Stimulated activated CD8-positive, alpha-beta memory T cell treated with anti-CD3 and anti-CD28 coated beads, Interleukin-4, amount 100 ng/mL, for 24 hours (primary cell): ENCODE measurements around the gene ADCY1.

ENCODE experiments used
- DNase-seq: peaks from one replicate; pipeline ENCODE4 v3.0.0-alpha.2; 2020; ENCODE audit warnings: low read depth

Gene ADCY1

DNA sequence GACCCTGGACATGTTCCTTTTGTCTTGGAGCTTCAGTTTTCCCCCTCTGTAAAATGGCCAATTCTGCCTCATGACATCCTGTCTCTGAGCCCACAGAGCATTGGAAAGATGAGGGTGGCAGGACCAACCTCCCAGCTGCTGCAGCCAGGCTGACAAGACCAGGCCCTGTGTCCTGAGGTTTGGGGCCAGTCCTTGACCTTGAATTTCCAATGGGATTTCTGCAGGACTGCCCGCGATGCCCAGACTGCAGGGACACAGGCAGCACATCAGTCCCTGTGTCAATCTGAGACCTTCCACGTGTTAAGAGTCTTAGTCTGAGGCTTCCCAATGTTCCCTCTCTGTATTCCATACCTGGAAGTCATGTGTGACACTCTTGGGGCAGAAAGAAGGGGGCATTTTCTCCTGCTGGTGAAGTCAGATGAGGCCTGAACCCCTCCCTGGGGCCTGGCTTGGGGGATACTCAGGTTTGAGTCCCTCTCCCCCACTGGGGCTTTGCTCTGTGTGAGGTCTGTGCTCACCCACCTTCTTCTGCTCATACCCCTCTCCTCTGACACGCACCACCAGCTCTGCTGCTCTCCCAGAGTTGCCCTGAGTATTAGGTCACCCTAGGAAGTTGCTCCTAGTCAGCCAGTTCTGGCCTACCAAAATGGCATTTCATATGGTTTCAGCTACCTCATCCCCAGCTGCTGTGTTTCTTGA, 79.2 kb downstream of the ADCY1 start:
- no peak for DNase-seq

DNA sequence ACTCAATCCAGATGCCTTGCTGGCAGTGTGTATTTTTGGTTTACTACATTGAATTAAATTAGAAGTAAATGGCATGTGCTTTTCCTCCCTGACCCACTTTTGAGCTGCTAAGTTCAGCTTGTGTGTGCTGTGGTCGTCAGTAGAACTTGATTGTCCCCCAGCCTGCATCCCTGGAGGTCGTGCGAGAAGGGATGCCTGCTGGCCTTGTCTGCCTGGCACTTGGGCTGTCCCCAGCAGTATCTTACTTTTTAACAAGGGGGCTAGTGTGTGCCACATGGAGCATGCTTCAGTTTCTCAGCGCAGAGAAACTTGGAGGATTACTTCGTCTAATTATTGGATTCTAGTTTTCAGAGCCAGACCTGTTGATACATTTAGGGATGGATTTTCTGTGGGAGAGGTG, 80.2 kb downstream of the ADCY1 start:
- DNase-seq: no peak

DNA sequence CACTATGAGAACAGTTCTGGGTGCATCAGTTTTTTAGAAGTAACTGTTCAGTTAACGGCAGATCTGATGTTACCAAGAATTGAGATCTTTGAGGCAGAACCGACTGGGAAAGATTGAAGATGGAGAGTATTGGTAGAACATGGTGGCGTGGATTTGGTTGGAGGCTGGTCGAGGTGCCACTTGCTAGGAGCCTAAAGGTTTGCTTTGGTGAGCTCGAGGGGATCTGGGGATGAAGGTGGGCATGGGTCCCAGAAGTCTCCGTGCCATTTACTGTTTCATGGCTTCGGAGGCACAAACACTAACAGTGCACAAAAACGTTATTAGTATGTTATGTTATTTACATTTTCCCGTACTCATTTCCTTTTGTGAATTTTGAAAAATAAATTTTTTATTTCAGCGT, 81.4 kb downstream of the ADCY1 start:
- DNase-seq: no peak

DNA sequence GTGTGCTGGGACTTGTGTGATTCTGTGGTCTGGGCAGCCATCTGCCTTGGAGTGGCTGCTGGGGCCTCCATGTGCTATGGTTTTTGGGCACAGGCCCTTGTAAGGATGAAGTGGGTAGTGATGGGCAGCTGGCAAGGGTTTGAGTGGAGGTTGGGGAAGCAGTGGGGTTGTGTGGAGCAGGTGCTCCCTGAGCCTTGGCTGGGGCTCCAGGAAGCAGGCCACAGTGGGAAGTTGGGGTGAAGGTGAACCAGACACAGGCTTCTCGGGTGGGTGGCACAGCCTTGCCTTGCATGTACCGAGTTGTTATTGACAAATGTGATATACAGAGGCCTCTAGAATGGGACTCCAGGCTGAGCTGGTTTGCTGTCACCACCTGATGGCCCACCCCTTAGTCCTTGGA, 82.3 kb downstream of the ADCY1 start:
- no peak for DNase-seq

DNA sequence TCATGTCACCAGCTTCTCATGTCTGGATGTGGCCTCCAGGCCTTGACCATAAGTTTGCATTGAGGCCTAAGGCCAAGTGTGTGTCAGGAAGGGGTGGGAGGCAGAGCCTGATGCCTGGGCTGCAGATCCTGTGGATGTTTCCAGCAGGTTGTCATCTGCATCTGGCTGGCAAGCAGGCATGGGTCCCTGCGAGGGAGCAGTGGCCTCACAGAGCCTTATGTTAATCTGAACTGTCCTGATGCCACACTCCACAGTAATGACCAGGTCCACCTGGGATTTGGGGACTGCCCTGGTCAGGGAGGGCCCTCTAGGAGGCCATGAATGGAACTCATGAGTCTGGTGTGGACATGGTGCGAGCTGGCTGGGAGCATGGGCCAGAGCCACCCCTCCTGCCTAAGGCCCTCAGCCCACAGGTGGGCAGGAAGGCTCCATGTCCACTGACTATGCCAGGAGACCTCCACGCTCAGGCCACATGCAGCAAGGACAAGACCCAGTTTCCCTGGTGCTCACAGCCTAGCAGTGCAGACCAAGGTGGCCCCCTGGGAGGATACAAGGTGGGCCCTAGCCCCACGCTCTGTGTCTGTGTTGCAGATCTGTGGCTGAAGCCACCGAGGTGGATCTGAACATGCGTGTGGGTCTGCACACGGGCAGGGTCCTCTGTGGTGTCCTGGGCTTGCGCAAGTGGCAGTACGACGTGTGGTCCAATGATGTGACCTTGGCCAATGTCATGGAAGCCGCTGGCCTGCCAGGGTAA, 83.1 kb downstream of the ADCY1 start:
- DNase-seq: no peak

DNA sequence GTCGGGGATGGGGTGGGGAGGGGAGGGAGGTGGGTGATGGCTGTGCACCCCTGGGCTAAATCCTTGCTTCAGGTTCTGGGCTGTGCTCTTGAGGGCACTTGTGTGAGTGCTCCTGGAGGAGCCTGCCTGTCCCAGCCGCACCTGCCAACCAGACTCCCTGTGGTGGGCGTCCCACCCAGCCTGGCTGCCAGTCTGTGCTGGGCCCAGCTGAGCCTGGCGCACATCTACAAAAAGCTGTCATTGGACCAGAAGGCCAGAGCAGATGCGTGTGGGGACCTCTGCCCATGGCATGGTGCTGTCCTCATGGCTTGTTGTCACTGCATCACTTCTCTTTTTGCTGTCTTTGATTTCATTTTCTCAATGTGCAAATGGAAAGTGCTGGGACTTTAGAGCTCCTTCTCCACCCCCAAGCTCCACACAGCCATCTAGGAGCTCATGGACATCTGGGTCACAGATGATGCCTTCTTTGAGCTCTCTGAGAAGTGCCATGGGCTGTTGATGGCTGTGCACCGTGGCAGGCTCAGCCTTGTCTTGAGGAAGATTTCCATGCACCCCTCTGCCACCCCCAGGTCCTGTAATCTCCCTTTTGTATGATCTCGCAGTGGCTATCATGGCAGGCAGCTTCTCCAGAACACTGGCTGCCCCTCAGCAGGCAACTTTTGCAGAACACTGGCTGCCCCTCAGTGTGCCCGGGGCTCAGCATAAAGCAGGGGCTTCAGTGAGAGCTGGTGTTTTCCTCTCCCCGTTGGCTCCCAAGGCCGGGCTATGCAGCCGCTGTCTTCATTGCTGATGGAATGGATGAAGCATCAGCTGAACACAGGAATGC, 83.9 kb downstream of the ADCY1 start:
- no peak for DNase-seq

DNA sequence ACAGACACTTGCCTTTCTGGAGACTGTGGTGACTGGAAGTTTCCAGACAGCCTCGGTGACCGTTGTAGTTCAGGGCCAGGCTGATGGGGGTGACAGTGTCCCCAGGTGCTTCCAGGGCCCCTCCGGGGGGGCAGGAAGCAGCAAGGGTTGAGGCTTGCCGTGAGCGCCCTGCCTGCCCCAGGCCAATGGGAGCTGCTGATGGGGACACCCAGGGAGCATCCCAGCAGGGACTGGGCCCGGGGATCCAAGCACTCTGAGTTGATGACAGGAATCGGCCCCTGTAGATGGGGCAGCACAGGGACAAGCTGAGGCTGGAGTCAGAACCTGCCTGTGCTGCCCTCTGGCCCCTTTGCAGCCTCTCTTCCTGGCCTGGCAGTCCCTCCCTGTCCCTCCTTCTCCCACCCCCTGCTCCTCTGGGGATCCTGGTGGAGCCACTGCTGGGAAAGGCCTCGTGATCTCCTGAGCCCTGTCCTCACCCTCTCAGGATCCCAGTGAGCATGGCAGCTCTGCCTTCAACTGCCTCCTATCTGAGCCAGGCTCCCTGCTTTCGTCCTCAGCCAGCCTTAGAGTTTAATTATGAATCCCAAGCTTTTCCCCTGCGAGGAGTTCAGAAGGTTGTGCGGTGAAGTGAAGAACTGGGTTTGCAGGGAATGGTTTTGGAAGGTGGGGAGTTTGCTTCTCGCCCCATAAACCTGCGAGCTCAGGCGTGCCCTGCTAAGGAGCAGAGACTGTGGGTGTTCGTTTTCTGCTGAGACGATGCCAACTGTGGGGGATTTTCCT, 84.7 kb downstream of the ADCY1 start:
- no peak for DNase-seq

DNA sequence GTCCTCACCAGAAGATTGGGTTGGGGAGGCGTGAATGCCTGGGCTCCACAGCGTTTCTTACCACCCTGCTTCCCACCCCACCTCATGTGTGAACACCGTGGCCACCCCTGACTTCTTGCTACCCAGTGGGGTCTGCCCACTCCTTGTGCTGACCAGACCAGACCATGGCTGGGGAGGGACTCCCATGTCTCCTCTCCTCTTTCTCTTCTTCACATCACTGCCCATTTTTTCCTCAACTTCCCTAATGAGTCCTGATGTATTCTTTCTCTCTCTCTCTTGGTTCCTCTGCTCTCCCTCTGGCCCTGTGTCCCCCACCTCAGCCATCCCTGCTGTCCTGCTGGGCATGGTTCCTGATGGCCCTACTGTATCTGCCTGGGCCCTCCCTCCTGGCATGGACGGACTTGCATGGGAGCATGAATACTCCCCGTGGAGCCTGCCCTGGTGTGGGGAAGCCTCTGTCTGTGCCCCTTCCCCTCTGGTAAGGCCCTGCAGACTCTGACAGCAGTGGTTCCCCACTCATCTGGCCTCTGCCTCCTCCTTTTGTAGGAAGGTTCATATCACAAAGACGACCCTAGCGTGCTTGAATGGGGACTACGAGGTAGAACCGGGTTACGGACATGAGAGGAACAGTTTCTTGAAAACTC, 85.5 kb downstream of the ADCY1 start:
- no peak for DNase-seq

DNA sequence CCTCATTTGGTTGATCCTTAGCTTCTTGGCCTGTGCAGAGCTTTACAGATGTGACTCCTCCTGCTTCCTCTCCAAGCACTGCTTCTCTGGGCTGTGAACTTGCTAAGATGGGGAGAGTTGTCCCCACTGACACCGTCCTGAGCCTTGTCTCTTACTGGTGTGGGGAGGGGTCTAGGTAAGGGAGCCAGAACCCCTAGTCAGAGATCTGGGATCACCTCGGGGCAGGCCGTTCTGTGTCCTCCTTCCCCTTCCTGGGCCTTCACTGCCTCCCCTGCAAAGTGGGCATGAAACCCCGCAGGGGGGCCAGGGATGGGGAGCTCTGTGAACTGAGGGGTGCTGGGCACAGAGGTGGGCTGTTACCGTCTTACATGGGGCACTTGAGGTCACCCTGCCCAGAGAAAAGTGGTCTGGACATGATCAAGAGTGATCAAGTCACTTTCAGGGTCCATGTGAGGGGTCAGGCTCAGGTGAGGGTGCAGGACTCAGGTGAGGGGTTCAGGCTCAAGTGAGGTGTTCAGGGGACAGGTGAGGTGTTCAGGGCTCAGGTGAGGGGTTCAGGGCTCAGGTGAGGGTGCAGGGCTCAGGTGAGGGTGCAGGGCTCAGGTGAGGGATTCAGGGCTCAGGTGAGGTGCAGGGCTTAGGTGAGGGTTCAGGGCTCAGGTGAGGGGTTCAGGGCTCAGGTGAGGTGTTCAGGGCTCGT, 86.2 kb downstream of the ADCY1 start:
- no peak for DNase-seq

DNA sequence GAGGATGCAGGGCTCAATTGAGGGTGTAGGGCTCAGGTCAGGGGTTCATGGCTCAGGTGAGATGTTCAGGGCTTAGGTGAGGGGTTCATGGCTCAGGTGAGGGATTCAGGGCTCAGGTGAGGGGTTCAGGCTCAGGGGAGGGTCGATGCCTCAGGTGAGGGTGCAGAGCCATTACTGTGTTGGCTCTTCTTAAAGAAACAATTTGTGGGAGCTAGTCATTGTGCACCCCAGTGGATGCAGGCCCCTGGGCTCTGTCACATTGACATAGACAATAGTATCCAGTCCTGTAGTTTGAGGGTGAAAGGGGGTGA, 86.7 kb downstream of the ADCY1 start:
- no peak for DNase-seq

DNA sequence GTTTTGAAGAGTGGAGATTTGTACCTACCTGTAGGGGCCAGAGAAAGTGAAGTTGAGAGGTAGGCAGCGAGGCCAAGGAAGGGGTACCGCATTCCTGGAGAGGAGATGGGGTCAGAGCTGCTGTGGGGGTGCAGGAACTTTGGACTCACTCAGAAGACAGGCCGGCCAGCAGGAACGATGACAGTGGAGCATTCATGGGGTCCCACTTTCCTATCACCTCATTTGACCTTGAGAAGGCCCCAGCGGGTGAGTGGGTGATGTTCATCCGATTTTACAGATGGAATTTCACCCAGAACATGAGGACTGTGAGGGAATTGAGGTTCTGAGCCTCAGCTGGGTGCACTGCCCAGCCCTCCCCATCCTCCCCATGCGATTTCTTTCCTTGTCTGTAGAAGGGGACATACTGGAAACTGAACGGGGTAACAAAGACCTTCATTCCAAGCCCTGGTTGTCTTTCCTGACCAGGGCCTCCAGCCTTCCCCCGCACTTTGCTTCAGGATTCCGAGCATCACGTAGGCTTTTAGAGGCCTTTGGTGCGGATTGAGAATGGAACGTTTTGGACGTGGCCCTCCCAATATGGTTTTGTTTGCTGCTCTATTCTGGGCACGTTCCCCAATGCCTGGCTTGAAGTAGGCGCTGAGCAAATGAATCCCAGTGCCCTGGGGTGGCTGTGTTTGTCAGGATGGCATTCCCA, 87.3 kb downstream of the ADCY1 start:
- DNase-seq: no peak

DNA sequence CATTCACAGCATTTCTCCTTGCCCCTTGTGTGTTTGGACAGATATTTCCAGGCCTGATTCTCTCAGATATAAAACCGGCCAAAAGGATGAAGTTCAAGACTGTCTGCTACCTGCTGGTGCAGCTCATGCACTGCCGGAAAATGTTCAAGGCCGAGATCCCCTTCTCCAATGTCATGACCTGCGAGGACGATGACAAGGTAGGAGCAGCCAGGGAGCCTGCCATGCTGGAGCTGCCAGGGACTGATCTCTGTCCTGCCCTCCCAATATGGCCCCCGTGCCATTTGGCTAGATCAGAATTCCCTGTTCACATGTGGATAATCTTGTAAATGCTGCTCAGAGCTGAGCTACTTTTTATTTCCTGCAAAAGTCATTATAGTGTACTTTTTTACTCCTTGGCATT, 87.8 kb downstream of the ADCY1 start:
- no peak for DNase-seq

DNA sequence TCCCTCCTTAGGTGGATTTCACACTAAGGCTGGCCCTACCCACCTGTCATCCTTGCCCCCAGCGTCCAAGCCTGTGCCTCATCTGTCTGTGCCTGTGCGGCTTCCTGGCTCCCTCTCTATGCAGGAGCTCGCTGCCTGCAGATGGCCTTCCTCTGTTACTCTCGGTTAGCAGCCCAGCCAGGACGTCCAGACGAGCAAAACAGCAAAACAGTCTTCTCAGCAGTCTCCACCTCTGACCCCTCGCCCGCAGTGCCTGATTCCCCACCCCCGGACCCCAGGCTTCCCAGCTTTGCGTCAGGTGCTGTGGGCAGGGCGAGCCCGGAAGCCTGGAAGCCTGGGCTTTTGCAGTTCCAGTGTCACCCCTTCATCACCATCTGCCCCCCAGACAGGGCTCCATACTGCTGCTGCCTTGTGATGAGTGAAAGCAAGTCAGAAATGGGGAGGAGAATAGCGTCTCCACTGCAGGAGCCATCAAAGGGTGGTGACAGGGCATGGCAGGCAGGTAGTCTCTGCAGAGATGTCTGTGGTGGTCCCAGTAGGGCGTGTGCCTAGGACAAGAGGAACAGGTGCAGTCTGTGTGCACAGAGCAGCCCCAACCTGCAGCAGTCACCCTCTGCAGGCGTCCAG, 88.5 kb downstream of the ADCY1 start:
- DNase-seq: no peak

DNA sequence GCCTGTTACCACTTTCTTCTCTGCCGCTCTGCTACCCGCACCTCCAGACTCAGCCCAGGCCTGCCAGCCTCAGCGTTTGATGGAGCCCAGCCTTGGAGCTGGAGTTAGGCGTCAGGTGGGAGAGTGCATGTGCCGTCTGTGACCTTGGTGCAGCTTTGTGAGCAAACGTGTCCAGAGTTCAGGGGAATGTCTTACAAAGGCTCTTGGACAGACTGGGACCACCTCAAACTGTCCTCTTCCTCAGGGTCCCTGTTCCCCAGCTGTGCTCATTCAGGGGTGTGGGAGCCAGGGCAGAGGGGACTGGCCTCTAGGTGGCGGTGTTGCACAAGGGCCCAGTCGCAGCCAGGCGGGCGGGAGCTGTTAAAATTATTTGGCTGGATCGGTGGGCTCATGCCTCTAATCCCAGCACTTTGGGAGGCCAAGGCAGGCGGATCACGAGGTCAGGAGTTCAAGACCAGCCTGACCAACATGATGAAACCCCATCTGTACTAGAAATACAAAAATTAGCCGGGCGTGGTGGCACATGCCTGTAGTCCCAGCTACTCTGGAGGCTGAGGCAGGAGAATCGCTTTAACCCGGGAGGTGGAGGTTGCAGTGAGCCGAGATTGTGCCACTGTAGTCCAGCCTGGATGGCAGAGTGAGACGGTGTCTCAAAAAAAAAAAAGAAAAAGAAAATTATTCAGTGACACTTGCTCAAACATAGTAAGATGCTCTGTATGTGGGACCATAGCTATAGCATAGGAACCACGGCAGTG, 89.2 kb downstream of the ADCY1 start:
- DNase-seq: no peak

DNA sequence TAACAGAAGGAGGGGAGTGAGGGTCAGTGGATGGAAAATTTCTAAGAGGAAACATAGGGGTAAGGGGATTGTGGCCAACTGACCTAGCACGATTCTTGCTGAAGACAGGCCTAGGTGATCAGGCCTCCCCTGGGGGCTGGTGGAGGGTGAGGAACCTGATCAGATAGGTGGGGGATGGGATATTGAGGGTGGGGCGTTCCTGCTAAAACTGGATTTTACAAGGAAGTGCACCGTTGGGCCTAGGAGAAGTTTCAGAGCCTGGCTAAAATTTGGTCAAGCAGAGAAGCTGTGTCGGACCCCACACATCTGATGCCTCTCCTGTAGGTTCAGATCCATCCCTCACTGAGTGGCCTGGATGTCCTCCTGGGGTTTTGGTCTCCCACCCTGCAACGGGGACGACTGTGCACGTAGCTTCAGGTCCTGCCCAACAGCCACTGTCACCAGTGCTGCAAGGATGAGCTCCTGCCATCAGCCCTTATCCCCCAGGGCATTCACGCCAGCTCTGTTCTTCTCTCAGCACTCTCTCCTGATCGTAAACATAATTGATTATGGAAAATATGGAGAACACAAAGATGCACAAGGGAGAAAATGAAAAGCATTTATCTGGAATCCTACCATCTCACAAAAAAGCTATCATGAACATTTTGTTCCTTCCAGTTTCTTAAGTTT, 89.9 kb downstream of the ADCY1 start:
- DNase-seq: no peak

DNA sequence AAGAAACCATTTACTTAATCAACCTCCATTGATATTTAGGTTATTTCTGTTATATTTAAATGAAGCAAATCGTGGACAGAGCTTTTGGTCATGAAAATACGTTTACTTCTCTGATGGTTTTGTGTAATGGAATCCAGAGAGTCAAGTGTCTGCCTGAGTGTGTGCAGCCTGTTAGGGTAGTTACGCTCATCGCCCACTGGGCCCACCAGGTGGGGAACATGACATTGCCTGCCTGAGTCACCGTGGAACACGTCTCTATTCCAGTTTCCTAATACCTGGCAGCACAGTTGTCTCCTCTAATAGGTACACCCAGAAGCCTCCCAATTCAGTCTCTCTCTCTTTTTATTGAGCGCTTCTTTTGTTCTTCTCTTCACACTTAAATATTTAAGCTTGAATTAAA, 91.0 kb downstream of the ADCY1 start:
- no peak for DNase-seq

DNA sequence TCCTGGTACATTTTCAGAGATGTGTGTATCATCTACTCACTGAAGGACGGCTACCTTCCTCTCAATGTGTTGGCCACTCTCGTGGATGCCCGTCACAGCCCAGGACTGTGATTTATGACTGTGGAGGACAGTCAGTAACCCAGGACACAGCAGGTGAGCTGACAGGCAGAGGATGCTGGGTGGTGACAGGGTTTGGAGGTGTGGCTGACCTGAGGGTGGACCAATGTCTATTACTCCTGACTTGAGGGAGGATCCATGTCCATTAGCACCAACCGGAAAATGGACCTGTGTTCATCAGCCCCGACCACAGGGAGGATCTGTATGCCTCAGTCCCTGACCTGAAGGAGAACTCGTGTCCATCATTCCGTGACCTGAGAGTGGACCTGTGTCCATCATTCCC, 96.1 kb downstream of the ADCY1 start:
- DNase-seq: no peak

DNA sequence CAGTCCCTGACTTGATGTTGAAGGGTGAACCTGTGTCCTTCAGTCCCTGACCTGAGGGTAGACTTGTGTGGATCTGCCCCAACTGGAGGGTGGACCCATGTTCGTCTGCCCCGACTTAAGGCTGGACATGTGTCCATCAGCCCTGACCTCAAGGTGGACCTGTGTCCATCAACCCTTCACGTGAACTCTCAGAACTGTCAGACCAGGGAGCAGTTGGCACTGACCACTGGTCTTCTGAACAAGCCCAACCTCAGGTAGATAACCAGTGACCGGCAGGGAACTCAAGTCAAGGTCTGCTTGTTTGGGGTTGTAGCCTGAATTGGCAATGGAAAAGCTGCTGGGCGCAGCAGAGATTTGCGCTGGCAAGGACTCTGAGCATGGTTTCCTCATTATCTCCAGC, 96.5 kb downstream of the ADCY1 start:
- no peak for DNase-seq
